NCI-H1694 treated with DMSO at 0.1 percent for 48 hours (cell line): ENCODE measurements around the gene SHC2.
"Not testable (repeated sequence)": the region's sequence is repeated elsewhere in the genome, so short reads cannot be mapped to it uniquely, and the experiment has no call there.

Experiments
- DNase-seq: peaks from one replicate; lab custom pipeline; 2025; lab: John Stamatoyannopoulos, UW

Gene SHC2

DNA sequence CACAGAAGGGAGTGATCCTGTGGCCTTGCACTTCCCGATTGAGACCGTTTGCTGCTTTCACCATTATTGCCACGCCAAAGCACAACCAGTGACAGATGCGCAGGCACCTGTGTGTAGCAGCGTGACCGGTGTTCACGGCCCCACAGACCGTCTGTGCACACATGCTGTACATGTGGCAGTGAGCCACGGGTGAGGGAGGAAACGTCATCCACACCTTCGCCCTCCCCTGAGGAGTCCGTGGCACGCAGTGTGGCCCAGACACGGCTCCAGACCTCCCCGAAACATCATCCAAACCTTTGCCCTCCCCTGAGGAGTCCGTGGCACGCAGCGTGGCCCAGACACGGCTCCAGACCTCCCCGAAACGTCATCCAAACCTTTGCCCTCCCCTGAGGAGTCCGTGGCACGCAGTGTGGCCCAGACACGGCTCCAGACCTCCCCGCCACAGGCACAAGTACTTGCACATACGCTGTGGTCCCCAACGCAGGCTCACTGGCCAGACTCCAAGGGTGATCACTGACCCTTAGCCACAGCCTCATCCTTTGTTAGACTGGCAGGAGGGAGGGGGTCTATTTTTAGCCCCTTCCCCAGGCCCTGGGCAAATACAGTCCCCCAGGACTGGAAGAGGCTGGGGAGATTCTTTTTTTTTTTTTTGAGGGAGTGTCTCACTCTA lies 7.9 kb upstream of the SHC2 start:
- DNase-seq = no peak

- DNase-seq = no peak
Measured at GRCh38 chr19:467554-467953, 6.7 kb upstream of the SHC2 start.

GRCh38 chr19:465056-465816 lies 4.4 kb upstream of the SHC2 start:
- no peak for DNase-seq

DNA sequence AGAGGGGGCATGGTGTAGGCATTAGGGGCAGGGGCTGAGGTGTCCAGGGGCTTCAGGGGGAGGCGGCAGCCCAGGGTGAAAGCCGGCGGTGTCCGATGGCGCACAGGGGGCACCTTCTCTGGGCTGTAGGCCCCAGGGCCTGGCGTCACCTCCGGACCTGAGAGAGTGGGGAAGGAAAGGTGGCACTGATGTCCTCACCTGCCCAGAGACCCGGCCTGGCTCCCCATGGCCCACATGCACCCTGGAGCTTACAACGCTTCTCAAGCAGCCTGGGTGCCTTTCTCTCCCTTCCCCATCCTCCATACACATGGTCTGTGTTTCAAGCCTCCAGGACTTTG lies 3.3 kb upstream of the SHC2 start:
- DNase-seq = no peak

DNA sequence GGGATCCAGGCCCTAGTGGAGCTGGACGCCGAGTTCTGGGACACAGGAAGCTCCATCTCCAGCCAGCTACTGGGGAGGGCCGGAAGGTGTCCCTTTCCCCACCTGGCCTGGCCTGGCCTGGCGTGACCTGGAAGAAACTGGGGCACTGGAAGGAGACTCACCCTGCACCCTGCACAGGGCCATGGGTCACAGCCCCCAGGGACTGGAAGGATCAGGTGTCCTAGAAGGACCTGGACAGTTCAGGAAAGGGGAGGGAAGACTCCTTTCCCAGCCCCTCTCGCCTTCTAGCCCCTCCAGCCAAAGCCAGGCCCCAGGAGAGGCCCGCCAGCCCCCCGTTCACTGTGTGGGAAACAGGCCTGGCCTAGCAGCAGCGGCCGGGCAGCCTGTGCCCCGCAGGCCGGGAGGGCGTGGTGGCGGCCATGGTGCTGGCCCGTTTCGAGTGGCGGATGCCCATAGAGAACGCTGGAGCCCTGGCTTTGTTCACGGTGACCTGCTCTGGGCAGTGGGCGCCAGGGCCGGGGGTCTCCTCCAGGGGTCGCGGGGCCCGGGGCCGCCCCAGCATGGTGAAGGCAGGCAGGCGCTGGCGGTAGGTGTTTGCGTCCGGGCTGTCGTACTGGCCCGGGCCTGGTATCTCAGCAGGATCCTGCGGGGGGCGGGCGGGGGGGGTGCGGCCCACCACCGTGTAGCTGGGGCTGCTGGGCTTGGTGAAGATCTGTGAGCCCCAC lies 2.8 kb upstream of the SHC2 start:
- DNase-seq = no peak

- DNase-seq = no peak
Measured at GRCh38 chr19:461721-462551, 1.1 kb upstream of the SHC2 start.

DNA sequence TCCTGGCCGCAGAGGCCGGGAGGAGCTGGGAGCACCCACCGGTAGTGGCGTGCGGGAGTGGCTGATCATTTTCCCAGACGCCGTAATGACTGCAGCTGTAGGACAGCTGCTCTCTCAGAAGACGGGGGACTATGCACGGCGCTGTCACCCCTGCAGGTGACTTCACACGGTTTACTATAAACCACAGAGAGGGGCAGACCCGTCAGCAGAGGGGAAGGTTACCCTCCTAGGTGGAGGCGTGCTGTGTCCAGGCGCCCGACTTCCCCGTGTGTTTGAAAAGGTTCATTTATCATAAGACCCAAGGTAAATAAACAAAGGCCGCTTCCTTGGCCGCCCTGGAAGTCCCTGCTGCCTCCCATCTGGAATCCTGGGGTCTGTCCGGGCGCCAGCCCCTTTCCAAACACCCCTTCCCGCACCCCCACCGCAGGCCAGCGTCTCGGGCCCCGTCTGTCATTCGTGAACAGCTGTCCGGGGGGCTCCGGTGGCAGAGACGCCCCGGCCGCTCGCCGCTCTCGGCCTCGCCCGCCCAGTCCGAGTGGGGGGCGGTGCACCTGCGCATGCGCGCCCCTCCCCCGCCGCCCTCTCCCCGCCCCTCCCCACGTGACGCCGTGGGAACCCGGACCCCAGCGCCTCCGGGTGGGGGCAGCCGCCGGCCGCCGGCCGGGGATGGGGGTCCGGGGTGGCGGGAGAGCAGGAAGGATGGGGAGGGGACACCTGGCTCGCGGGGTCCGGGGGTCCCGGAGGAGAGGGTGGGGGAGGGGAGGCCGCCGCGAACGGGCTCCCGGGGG lies 915 bp downstream of the SHC2 start:
- DNase-seq = no peak

- DNase-seq = no peak
Measured at GRCh38 chr19:458091-459042, 2.5 kb downstream of the SHC2 start.

- no peak for DNase-seq
Measured at GRCh38 chr19:457636-458035, 3.2 kb downstream of the SHC2 start.

- DNase-seq = no peak
Measured at GRCh38 chr19:456547-457110, 4.2 kb downstream of the SHC2 start.

DNA sequence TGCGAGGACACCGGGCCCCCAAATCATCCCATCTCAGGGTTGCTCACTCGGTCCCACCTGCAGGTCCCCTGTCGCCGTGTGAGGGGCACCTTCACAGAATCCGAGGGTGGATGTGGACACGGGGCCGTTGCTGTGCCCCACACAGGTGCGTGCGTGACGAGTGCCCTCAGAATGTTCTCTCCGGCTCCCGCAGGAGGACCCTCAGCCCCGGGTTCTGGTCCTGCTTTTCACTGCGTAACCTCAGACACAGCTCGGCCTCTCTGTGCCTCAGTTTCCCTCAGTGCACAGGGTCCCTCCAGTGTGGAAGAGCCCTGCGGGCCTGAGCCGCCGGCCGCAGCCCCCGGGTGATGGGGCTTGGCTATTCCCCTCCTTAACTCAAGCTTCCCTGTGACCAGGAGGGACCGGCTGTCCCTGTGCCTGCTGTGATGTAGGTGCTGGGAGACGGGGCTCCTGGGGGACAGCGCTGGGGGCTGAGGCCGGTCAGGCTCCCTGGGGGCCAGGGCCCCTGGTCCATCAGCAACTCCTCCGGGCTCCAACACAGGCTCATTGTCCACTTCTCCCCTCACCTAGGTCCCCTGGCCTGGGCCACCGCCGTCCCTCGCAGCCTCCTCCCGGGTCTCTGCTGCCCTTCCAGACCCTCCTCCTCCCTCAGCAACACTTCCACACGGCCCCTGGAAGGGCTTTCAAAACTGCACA lies 4.8 kb downstream of the SHC2 start:
- DNase-seq = no peak

DNA sequence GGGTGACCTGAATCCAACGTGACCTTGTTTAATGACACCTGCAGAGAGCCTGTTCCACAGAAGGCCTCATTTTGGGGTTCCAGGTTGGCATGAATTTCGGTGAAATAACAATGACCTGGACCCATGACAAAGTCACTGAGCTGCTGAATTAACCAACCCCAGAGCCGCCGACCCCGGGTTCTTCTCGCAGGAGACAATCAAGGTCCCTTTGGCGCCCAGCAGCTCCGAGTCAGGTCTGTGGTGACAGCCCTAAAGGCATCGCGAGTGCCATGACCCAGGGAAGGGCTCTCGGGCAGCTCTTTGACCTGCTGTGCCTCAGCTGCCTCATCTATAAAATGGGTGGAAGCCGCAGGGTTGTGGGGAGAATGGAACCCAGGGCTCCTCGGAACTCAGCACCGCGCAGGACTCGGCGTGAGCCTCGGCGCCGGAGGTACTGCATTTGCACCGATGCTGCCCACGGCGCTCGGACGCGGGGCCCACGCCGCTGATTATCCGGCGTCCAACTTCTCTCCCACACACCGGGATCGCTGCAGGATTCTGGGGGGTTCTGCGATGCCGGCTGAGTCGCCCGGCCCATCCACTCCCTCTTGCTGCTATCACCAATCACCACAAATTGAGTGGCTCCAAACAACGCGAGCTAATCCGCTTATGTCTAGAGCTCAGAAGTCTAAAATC lies 5.7 kb downstream of the SHC2 start:
- no peak for DNase-seq

DNA sequence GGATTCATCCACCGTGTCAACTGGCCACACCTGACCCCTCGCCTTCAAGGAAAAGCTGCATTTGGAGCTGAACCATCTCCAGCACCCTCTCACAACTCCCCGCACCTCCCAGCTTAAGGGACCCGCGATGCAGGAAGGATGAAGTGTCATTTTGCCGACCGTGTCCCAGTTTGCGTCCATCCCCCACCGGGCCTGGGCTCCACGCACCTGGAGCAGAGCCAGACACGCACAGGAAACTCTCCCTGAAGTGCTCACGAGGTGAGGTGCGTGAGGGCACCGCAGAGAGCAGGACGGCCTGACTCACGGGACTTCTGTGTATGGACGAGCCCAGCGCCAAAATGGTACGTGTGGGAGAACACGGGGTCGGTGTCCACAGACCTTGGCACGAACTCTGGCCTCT lies 7.2 kb downstream of the SHC2 start:
- DNase-seq = no peak

DNA sequence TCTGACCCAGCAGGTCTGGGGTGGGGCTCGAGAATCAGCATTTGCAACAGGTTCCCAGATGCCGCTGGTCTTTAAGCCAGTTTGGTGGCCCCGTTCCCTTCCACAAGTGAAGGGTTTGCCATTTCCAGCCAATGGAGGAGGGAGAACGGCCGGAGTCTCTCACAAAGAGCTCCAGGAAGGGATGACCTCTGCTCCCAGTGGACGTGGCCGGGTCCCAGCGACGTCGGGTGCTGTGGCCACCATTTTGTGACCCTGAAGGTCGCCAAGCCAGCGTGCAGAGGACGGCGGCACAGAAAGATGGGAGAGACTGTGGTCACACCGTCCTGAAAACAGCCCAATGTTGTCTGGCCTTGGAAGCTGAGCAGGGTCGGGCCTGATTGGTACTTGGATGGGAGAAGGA lies 8.0 kb downstream of the SHC2 start:
- DNase-seq = no peak

GRCh38 chr19:450912-451481 lies 9.8 kb downstream of the SHC2 start:
- DNase-seq = not testable (repeated sequence)

GRCh38 chr19:449916-450315 lies 10.9 kb downstream of the SHC2 start:
- DNase-seq = no peak

DNA sequence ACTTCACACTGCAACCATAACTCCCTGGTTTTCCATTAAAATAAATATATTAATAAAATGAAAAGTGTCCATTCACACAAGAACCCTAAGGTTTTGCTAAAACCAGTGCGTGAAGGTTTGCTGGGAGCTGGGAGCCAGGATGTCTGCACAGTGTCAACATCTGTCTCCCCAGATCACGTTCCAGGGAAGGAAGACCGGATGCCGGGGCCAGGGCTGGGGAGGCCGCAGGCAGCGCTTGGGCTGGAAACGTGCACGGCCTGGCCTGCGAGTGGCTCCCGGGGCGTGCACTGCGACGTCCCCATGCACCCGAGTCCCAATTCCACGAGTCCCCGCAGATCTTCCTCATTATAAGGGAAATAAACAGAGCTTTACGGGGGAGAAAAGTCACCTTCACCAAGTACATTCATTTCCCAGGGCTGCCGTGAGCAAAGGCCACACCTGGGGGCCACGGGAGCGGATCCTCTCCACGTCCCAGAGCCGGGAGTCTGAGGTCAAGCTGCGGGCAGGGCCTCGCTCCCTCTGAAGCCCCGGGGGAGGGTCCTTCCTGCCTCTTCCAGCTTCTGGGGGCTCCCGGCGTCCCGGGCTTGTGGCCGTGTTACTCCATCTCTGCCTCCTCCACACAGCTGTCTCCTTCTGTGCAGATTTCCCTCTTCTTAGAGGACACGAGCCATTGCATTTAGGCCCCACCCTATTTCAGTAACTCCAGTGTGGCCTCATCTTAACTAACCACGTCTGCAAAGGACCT lies 12.8 kb downstream of the SHC2 start:
- DNase-seq = no peak

DNA sequence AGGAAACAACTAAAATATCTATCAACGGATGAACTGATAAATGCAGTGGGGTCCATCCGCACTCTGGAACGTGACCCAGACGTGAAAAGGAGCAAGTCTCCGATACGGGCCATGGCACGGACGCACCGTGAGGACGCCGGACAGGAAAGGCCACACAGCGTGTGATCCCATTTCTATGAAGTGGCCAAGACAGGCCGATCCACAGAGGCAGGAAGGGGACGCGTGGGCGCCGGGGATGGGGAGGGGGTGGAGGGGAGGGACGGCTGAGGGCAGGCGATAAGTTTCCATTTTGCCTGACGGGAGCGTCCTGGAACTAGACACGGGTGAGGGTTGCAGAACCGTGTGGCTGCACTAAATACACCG lies 13.8 kb downstream of the SHC2 start:
- no peak for DNase-seq
